HG03469 (cell line): ENCODE measurements around the gene GPR50.

Experiments
- ATAC-seq: cut with Tn5 transposase; IDR thresholded peaks from one replicate; pipeline ENCODE4 v1.9.1; 2021; ENCODE audit warnings: mild to moderate bottlenecking, moderate library complexity, moderate number of reproducible peaks; ENCODE audit not compliant: unreplicated experiment

GPR50 gene

DNA sequence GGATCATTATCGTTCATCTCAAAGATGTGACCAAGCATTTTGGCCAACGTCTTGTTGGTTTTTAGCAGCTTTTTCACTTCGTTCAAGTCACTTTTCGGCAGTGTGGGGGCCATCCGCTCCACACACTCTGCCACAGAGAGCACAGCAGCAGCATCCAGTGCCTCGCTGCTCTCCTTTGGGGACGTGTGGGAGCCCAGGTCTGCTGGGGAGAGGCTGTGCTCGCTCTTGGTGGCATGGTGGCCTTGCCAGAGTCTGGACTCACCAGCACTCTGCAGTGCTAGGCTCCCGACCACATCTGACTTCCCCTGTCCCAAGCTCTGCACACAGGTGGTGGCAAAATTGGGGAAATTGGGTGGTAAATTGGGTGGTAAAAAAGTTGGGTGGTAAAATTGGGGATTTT lies 50.6 kb downstream of the GPR50 start:
- no peak for ATAC-seq

DNA sequence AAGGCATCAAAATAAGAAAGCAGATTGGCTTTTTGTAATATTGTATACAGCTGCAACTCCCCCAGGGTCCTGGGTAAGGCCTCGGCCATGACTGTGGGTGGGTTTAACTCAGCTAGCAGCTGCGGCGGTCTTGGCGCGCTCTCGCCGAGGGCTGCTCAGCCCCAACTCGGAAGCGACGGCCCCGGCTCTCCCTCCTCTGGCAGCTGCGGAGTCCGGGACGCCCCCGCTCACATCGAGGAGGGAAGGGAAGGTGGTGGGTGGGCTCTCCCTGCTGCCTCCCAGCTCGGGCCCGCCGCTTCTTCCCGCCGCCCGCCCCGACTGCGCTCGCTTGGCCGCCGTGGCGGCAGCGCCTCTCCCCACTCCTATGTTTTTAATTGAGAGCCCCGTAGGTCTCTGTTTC lies 51.2 kb downstream of the GPR50 start:
- ATAC-seq: no peak

DNA sequence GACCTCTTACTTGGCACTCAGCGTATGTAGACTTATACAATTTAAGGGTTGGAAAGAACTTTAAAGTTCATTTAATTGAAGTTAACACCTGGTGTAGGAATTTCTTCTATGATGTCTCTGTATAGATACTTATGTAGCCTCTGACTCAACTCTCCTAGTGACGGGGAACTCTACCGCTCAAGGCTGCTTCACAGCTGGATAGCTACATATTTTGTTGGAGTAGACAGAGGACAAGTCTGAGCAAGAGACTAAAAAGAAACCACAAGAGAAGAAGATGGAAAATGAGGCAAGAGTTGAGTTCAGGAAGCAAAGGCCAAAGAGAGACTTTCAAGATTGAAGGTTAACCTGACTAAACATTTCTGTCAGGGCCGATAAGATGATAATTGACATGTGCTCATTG lies 52.6 kb downstream of the GPR50 start:
- ATAC-seq: no peak
